Esophagus mucosa (tissue), 1 donor: ENCODE results near the gene HOXD1. TPM values are rescaled to one million over a fixed set of nuclear protein-coding genes. Genes with fewer than 3 reads are reported as not detected.

Experiments used
- ATAC-seq: fragments of 200-7000 bp; cut with Tn5 transposase; one replicate; pipeline ENCODE4 v1.9.1; 2020
- total RNA-seq: library from RNA; stranded (reverse); gene quantifications from one replicate; pipeline ENCODE4 v1.2.4, GENCODE V29; 2023
- donor health status: DM: yes; HTN: yes; CAD: no.

The HOXD1 gene
- 0.16 TPM for total RNA-seq

GRCh38 chr2:176187899-176188773 is at the start of gene HOXD1:
HOXD1 (plus strand) TSS chr2:176188668; CDS start chr2:176188802, 134 bp downstream.
- peak; percentile 83 for ATAC-seq

DNA sequence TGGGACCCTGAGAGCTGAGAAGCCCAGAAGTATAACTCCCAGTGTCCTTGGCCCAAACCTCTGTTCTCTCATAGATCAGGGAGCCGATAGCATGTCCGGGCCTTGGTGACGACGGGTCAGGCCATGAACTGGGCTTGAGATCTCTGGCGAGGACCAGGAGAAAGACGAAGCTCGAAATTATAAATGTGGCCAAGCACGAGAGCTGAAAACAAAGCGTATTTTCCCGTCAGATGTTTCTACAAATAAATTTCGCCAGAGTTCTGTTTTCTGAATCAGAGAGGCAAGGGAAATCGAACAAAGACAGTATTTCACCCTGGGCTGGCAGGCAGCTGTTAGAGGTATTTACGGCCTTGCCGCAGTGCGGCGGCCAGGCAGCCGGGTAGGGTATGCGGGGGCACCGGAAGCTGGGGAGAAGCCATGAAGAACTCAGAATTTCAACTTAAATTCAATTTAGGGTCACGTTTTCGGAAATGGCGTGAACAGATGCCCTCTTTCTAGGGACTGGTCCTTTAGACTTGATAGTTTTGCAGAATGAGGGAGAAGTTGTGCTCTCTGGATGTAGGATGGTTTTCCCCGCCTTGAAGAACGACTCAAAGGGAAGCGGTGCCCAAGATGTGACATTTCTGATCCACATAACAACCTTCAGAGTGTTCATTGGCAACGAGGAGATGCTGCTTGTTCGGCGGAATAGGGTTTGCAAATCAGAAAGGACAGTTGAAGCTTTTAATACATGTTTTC is 49.4 kb upstream of the HOXD1 start:
- ATAC-seq, result no peak

- ATAC-seq, result no peak
Observed at GRCh38 chr2:176139661-176140512, 48.6 kb upstream of the HOXD1 start.

GRCh38 chr2:176140513-176141317 is 47.8 kb upstream of the HOXD1 start:
- peak; percentile 83 for ATAC-seq

- ATAC-seq, result no peak
Observed at GRCh38 chr2:176142281-176142680, 46.2 kb upstream of the HOXD1 start.

DNA sequence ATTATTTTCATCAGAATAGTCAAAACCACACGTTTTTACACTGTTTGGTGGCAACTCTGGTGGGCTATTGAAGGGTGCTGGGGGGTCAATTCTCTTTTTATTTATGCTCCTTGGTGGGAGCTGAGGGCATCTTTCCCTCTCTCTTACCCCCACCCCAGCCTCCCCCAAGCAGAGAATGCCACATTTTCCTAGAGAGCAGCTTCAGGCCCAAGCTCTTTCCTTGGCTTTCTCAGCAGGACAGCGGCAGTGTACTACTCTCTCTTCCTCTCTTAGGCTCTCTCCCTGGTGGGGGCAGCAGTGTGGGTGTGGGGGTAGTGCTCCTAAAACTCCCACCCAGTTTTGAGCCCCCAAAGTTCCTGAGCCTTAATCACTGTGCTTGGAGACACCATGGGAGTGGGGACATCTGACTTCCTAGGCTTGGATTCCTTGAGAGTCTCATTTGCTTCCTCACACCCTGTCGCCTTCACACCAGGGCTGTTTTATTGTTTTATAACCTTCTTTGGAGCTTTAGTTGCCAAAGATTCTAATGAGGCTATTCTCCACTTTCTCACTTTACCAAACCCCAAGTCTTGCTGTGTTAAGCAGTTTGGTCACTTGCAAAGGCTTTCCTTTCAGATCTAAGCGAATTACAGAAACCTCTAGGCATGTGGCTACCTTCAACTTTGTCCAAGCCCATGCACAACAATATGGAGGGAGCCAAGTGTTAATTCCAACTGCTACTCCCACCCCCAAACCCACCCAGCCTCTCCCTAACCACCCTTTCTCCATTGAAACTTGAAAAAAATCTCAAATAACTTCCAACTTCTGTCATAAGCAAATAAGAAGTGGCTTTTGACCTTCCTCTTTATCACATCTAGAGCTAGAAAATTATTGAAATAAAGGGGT is 43.1 kb upstream of the HOXD1 start:
- no peak for ATAC-seq

GRCh38 chr2:176146101-176146500 is 42.4 kb upstream of the HOXD1 start:
- no peak for ATAC-seq

GRCh38 chr2:176146645-176147044 is 41.8 kb upstream of the HOXD1 start:
- no peak for ATAC-seq

DNA sequence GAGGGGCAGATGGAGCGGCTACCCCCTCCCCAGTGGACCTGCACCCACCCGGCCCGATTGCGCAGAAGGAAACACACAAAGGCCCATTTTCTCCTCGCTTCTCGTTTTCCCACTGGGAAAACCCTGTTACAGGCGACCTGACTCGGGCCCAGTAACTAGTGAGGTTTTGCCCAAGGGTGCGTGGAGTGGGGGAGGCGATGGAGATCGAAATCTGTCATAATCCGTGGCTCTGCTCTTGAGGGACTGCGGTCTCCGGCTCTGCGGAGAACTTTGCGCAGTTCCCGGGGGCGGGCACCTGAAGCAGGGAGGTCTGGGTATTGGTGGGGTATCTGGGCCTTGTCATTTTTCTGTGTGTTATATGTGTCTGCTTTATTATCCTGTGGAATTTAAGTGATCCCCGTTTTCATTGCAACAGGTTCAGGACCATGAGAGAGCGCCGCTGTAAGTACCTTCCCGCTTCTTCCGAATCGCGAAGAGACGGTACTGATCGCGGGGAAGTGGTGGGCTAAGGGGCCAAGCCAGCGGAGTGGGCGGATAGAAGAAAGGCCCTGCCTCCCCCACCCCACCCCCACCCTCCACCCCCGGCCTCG is 41.2 kb upstream of the HOXD1 start:
- no peak for ATAC-seq

- no peak for ATAC-seq
Observed at GRCh38 chr2:176147800-176148496, 40.5 kb upstream of the HOXD1 start.

- peak; percentile 22 for ATAC-seq
Observed at GRCh38 chr2:176148751-176149421, 39.6 kb upstream of the HOXD1 start.

DNA sequence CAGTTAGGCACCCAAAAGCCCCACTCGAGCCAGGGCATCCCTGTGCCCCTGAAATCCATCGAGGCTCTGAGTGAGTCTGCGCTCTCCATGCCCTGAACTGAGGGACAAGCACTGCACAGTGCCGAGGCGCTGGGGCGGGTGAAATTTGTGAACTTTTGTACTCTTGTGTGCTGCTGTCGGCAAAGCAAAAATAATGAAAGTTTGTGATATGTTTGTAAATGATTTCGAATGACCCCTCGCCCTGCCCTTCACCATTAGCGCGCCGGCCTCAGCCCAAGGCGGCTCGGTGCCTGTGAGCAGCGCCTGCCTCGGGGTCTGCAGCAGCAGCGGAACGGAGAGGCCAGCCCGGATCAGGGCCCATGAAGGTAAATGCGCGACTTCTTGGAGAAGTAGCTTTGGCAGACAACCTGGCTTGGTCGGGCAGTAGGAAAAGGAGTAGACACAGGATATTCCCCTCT is 39.0 kb upstream of the HOXD1 start:
- no peak for ATAC-seq

DNA sequence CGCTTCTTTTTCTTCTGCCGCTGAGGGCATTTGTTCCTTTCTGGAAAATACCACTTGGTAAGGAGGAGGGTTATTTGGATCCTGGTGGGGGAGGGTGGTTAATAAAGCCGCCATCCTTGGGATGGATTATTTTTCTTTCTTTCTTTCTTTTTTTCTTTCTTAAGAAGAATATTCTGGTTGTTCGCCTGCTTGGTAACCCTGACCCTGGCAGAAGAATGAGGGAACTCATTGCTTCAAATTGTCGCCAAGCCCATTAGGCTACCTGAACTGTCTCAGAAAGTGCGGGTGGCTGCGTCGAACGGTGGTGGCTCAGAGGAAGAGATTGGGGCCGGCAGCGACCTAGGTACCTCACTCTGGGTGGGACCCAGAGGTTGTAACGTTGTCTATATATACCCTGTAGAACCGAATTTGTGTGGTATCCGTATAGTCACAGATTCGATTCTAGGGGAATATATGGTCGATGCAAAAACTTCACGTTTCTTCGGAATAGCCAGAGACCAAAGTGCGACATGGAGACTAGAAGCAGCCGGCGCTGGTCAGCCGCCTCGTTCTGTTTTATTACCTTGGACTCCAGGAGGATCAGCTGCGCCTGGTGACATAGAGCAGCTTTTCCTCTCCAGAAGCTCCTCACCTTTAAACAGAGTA is 38.4 kb upstream of the HOXD1 start:
- no peak for ATAC-seq

DNA sequence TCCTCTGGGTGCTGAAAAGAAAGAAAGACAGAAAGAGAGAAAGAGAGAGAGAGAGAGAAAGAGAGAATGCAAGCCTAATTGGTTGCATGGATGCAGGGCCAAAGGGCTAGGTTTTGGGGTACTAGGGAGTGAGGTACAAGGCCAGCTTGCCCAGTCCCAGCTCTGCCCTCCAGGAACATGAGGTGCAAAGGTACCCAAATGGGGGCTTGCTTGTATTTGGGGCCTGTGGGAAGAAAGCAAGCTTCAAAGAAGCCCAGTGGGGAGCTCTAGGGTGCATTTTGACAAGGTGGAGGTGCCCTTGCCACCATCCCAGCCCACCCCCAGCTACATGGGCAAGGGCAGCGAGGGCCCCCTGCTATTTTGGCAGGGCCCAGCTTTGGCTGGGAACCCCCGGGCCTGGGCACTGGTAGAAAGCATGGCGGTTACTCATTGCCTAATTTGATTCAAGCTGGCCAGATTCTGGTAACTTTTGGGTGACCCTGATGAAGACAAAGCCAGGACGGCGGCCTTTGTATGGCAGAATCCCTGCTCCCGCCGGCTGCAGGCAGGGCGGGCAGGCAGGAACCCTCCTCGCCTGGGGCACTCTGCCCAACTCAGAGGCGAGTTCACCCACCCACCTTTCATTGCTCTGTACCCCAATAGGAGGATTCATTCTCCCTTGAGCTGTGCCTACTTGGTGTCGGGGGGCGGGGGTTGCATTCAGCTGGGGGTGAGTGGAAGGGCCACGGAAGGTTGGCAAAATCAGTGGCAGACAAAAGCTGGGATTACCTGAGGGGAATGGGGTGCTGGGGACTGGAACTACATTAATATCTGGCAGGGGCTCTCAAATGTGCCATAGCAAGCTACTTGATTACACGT is 37.7 kb upstream of the HOXD1 start:
- ATAC-seq, result no peak

DNA sequence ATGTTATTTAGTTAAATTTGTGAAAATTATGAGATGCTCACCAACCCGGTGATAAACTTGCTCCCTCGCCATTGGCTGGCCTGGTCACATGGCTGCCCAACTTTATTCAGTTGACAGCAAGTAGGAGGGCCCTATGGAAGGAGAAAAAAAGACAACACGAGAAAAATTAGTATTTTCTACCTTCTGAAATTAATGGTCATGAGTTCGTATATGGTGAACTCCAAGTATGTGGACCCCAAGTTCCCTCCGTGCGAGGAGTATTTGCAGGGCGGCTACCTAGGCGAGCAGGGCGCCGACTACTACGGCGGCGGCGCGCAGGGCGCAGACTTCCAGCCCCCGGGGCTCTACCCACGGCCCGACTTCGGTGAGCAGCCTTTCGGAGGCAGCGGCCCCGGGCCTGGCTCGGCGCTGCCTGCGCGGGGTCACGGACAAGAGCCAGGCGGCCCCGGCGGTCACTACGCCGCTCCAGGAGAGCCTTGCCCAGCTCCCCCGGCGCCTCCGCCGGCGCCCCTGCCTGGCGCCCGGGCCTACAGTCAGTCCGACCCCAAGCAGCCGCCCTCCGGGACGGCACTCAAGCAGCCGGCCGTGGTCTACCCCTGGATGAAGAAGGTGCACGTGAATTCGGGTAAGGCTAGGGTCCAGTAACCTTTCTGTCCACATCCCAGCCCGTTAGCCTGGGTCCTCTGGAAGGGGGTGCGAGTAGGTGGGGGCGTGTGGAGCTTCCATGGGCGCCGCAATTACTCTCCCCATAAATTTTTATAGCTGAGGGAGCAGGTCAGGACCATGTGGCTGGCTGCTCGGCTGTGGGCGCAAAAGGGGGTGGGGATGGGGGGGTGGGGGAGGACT is 36.8 kb upstream of the HOXD1 start, which contains the start of gene HOXD4:
Gene HOXD4 (plus strand): TSS at position 109 of the 846 bp plus-strand sequence. CDS start 84 bp downstream, at position 193.
- ATAC-seq, result no peak
